Spleen (tissue), 11 donors: ENCODE measurements around the gene SPTSSA. TPM values are rescaled to one million over a fixed set of nuclear protein-coding genes. Genes with fewer than 3 reads are reported as not detected.

Experiments used
- DNase-seq: peaks from one replicate; pipeline ENCODE4 v3.0.0-alpha.2; 2020
- H3K27ac ChIP-seq, 8 donors: fragments of 200-600 bp; sonication (generic) in 7 of 8; 1 replicate in 4 of 8; 2 replicates in 4 of 8; pipeline versions ENCODE4 v1.5.0 to v1.8.0; 2016 to 2021; ENCODE audit warnings: inconsistent platforms in 4 of 8, mild to moderate bottlenecking in 4 of 8, moderate library complexity in 1 of 8
- H3K27me3 ChIP-seq, 7 donors: fragments of 200-600 bp; sonication (generic) in 6 of 7; replicated peaks in 1 of 7; 1 replicate in 4 of 7; 2 replicates in 3 of 7; pipeline versions ENCODE4 v1.5.0 to v1.8.0; 2016 to 2021; ENCODE audit warnings: inconsistent platforms in 3 of 7, mild to moderate bottlenecking in 1 of 7
- H3K36me3 ChIP-seq, 6 donors: fragments of 200-600 bp; sonication (generic) in 5 of 6; 1 replicate in 4 of 6; 2 replicates in 2 of 6; pipeline versions ENCODE4 v1.5.0 to v1.8.0; 2016 to 2021; ENCODE audit warnings: inconsistent platforms in 2 of 6
- H3K4me1 ChIP-seq, 6 donors: fragments of 200-600 bp; sonication (generic) in 5 of 6; 1 replicate in 3 of 6; 2 replicates in 3 of 6; pipeline versions ENCODE4 v1.5.0 to v1.8.0; 2016 to 2021; ENCODE audit warnings: inconsistent platforms in 3 of 6
- H3K4me3 ChIP-seq, 8 donors: fragments of 200-600 bp; sonication (generic) in 7 of 8; 1 replicate in 4 of 8; 2 replicates in 4 of 8; pipeline versions ENCODE4 v1.5.0 to v1.8.0; 2016 to 2021; ENCODE audit warnings: inconsistent platforms in 4 of 8, mild to moderate bottlenecking in 4 of 8, moderate library complexity in 2 of 8
- H3K9me3 ChIP-seq, 8 donors: fragments of 200-600 bp; sonication (generic) in 7 of 8; 1 replicate in 4 of 8; 2 replicates in 4 of 8; pipeline versions ENCODE4 v1.5.0 to v1.8.0; 2016 to 2021; ENCODE audit warnings: inconsistent platforms in 4 of 8
- CTCF ChIP-seq, 11 experiments: fragments of 200-600 bp in 7 of 11; fragments of 450-650 bp in 4 of 11; sonication (generic) in 4 of 11; IDR thresholded peaks in 8 of 11; conservative IDR thresholded peaks in 3 of 11; 1 replicate in 7 of 11; 2 replicates in 4 of 11; pipeline versions ENCODE4 v1.4.0 to v1.8.0; 2016 to 2021; ENCODE audit warnings: antibody characterized with exemption in 11 of 11, inconsistent platforms in 4 of 11, mild to moderate bottlenecking in 1 of 11
- POLR2A ChIP-seq, 3 donors: fragments of 450-650 bp; IDR thresholded peaks; one replicate each; pipeline ENCODE4 v1.5.1; 2017; ENCODE audit warnings: antibody characterized with exemption in 3 of 3, mild to moderate bottlenecking in 1 of 3
- POLR2AphosphoS5 ChIP-seq, 3 donors: sonication (generic); formaldehyde crosslinking; IDR thresholded peaks; one replicate each; pipeline ENCODE4 v1.5.1; 2017; ENCODE audit warnings: antibody characterized with exemption in 3 of 3
- WGBS, 5 donors: extraction: QIAGEN DNeasy Blood & Tissue Kit in 3 of 5; methylation state at CpG; one replicate each; pipeline versions ENCODE4 v1.1.5 to v1.1.7; 2013 to 2018; 5-methylcytosine and 5-hydroxymethylcytosine counted together
- intact Hi-C: fragments of 100-400 bp; cut with DNase I; formaldehyde crosslinking; loops from one replicate; pipeline ENCODE4 v1.15.0; 2023; ENCODE audit warnings: low total_unique reads
- polyA plus RNA-seq, 3 donors: library from polyadenylated mRNA; stranded (reverse); fragments of 200-250 nt; gene quantifications; one replicate each; pipeline ENCODE4 v1.2.1, GENCODE V29; 2013
- total RNA-seq, 7 donors: library from RNA; depleted of rRNA in 3 of 7; stranded (reverse); fragments of >200 nt in 3 of 7; fragmentation: NEBNext Ultra II Directional in 4 of 7; extraction: Animal tissue kit (Norgen Biotek cat#: 25700) in 4 of 7; gene quantifications; one replicate each; pipeline versions ENCODE4 v1.1.0 to v1.2.1, GENCODE V29; 2016 to 2021
- donor health status: healthy with polysubstance abuse.
- donor health status: DM: no; HTN: no; CAD: no; lungs with moderate emphysema.
- donor health status: DM: no; HTN: no; CAD: no.
- donor health status: Bipolar disorder and iron deficiency.
- donor health status: healthy.
- donor health status: DM: no; HTN: no; CAD: no.
- donor health status: DM: yes; HTN: yes; CAD: no.

The SPTSSA gene
- total and polyA plus RNA-seq, 10 donors: 8.9 to 16.7 (median 13.3) TPM

GRCh38 chr14:34496679-34497513 is 34.9 kb upstream of the SPTSSA start:
- no peak overlapping the region for H3K4me3 ChIP-seq
- H3K27ac ChIP-seq: peak overlapping the region in 6 of 8 donors; percentile 53 to 76 (median 64)
- H3K4me1 ChIP-seq: peaks cover 0 to 11% (median 3%) of the 10 kb centered on the region in 6 donors
- no peak for DNase-seq
- H3K27me3 ChIP-seq: no peaks in the 10 kb centered on the region
- intact Hi-C loops: no loop called here
- TF ChIP-seq POLR2AphosphoS5 (IDR thresholded peaks at IDR 0.05): peak in 2 of 3 donors; percentile 57 to 63
- TF ChIP-seq POLR2A (IDR thresholded peaks at IDR 0.05): no peak
- H3K9me3 ChIP-seq: no peaks in the 10 kb centered on the region
- 49 to 72% (median 53%) methylated on average over 14 of the region's 14 CpGs for WGBS, 5 donors
- H3K36me3 ChIP-seq: no peaks in the 10 kb centered on the region

DNA sequence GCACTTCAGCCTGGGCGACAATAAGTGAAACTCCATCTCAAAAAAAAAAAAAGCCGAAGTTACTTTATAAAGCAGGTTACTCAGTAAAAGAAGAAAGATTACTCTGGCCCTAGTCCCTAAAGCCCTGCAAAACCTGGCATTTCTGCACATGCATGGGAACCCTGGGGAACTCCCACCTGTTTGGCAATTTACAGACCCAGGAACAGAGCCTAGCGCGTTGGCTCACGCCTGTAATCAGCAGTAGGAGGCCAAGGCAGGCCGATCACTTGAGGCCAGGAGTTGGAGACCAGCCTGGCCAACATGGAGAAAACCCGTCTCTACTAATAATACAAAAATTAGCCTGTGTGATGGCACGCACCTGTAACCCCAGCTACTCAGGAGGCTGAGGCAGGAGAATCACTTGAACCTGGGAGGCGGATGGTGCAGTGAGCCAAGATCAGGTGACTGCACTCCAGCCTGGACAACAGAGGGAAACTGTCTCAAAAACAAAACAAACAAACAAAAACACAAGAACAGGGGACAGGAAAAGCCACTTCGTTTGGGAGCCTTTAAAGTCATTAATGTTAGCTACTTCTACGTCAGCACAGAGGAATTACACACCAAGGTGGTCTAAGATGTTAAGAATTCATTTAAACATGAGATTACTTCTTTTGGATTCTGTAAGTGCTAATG is 34.1 kb upstream of the SPTSSA start:
- Histone ChIP-seq H3K9me3 (no peaks in the 10 kb centered on the region), H3K4me1 (peaks cover 0 to 11% (median 3%) of the 10 kb centered on the region in 6 donors), H3K4me3 (no peak overlapping the region), H3K27me3 (no peaks in the 10 kb centered on the region), H3K36me3 (no peaks in the 10 kb centered on the region), H3K27ac (peak overlapping the region in 6 of 8 donors; percentile 44 to 76 (median 64))
- no peak for TF ChIP-seq POLR2A (IDR thresholded peaks at IDR 0.05)
- TF ChIP-seq CTCF (IDR thresholded peaks at IDR 0.05 in 8 of 11, conservative IDR thresholded peaks at IDR 0.05 in 3 of 11): no peak
- no peak for TF ChIP-seq POLR2AphosphoS5 (IDR thresholded peaks at IDR 0.05)
- intact Hi-C loops: no loop called here
- no peak for DNase-seq
- WGBS, 5 donors: 84 to 93% (median 86%) methylated on average over 11 of the region's 11 CpGs

- Histone ChIP-seq H3K9me3 (no peaks in the 10 kb centered on the region), H3K36me3 (no peaks in the 10 kb centered on the region), H3K4me1 (no peaks in the 10 kb centered on the region), H3K27me3 (no peaks in the 10 kb centered on the region), H3K27ac (no peak overlapping the region), H3K4me3 (no peak overlapping the region)
- intact Hi-C loops: no loop called here
- TF ChIP-seq POLR2A (IDR thresholded peaks at IDR 0.05) (no peak), POLR2AphosphoS5 (IDR thresholded peaks at IDR 0.05) (no peak), CTCF (IDR thresholded peaks at IDR 0.05 in 8 of 11, conservative IDR thresholded peaks at IDR 0.05 in 3 of 11) (no peak)
- DNase-seq: no peak
- WGBS, 5 donors: 22 to 50% (median 45%) methylated on average over 1 of the region's 1 CpG
Observed at GRCh38 chr14:34489324-34489723, 27.3 kb upstream of the SPTSSA start.

DNA sequence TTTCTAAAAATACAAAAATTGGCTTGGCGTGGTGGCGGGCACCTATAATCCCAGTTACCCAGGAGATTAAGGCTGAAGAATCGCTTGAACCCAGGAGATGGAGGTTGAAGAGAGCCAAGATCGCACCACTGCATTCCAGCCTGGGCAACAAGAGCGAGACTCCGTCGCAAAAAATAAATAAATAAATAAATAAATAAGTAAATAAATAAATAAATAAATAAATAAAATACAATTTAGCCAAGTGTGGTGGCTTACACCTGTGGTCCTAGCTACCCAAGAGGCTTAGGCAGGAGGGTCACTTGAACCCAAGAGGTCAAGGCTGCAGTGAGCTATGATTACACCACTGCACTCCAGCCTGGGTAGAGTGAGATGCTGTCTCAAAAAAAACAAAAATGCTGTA is 26.5 kb upstream of the SPTSSA start:
- H3K4me3 ChIP-seq: no peak overlapping the region
- intact Hi-C loops: no loop called here
- no peak for DNase-seq
- TF ChIP-seq POLR2AphosphoS5 (IDR thresholded peaks at IDR 0.05) (no peak), POLR2A (IDR thresholded peaks at IDR 0.05) (no peak), CTCF (IDR thresholded peaks at IDR 0.05 in 8 of 11, conservative IDR thresholded peaks at IDR 0.05 in 3 of 11) (no peak)
- WGBS, 5 donors: 97 to 99% (median 98%) methylated on average over 7 of the region's 7 CpGs
- H3K27ac ChIP-seq: no peak overlapping the region
- no peaks in the 10 kb centered on the region for H3K4me1 ChIP-seq
- H3K9me3 ChIP-seq: no peaks in the 10 kb centered on the region
- no peaks in the 10 kb centered on the region for H3K27me3 ChIP-seq
- H3K36me3 ChIP-seq: no peaks in the 10 kb centered on the region
